Measurements from ENCODE around the gene PTPRF. TPM values are rescaled to one million over a fixed set of nuclear protein-coding genes. Genes with fewer than 3 reads are reported as not detected.

Gene PTPRF
- total RNA-seq, 2 donors from 2014 or later: 203 to 250 TPM

- 96 to 97% methylated on average over 38 to 39 of the region's 39 CpGs for WGBS, 2 experiments (ENCODE audit: insufficient coverage in 1 of 2, insufficient read length in 1 of 2)
- H3K9ac ChIP-seq (ENCODE audit: extremely low read depth, low read length, poor library complexity, severe bottlenecking): no peak overlapping the region
- no peak overlapping the region for H3K4me3 Mint-ChIP-seq
- DNase-seq: no peak
- H3K4me3 ChIP-seq (ENCODE audit: low read length): no peak overlapping the region
- H3K4me1 Mint-ChIP-seq: no peaks in the 10 kb centered on the region
- no peaks in the 10 kb centered on the region for H3K27me3 Mint-ChIP-seq (ENCODE audit: insufficient read depth)
- no peak overlapping the region for H3K27ac ChIP-seq (ENCODE audit: low read depth, low read length)
- H3K36me3 Mint-ChIP-seq (ENCODE audit: low read depth): peaks cover 38% of the 10 kb centered on the region
- H3K27ac Mint-ChIP-seq: no peak overlapping the region
- no peak for TF ChIP-seq CTCF (conservative IDR thresholded peaks at IDR 0.05)
- no peaks in the 10 kb centered on the region for H3K27me3 ChIP-seq (ENCODE audit: control insufficient read depth, insufficient read depth, low read length, poor library complexity, severe bottlenecking)
- H3K36me3 ChIP-seq (ENCODE audit: control insufficient read depth, insufficient read depth, low read length): peaks cover 46% of the 10 kb centered on the region
- H3K9me3 ChIP-seq (ENCODE audit: control insufficient read depth, low read length): no peaks in the 10 kb centered on the region
- no peaks in the 10 kb centered on the region for H3K4me1 ChIP-seq (ENCODE audit: control insufficient read depth, insufficient read depth, low read length)
- no peaks in the 10 kb centered on the region for H3K9me3 Mint-ChIP-seq
Observed at GRCh38 chr1:43591181-43591580, 60.5 kb downstream of the PTPRF start.

- H3K9me3 Mint-ChIP-seq: no peaks in the 10 kb centered on the region
- H3K27ac Mint-ChIP-seq: no peak overlapping the region
- H3K27me3 Mint-ChIP-seq (ENCODE audit: insufficient read depth): no peaks in the 10 kb centered on the region
- no peak overlapping the region for H3K27ac ChIP-seq (ENCODE audit: low read depth, low read length)
- no peaks in the 10 kb centered on the region for H3K4me1 Mint-ChIP-seq
- H3K36me3 Mint-ChIP-seq (ENCODE audit: low read depth): peaks cover 36% of the 10 kb centered on the region
- H3K9me3 ChIP-seq (ENCODE audit: control insufficient read depth, low read length): no peaks in the 10 kb centered on the region
- H3K4me1 ChIP-seq (ENCODE audit: control insufficient read depth, insufficient read depth, low read length): no peaks in the 10 kb centered on the region
- 94 to 96% methylated on average over 7 to 11 of the region's 11 CpGs for WGBS, 2 experiments (ENCODE audit: insufficient coverage in 1 of 2, insufficient read length in 1 of 2)
- H3K36me3 ChIP-seq (ENCODE audit: control insufficient read depth, insufficient read depth, low read length): peaks cover 54% of the 10 kb centered on the region
- TF ChIP-seq CTCF (conservative IDR thresholded peaks at IDR 0.05): no peak
- no peak overlapping the region for H3K4me3 ChIP-seq (ENCODE audit: low read length)
- H3K27me3 ChIP-seq (ENCODE audit: control insufficient read depth, insufficient read depth, low read length, poor library complexity, severe bottlenecking): no peaks in the 10 kb centered on the region
- H3K4me3 Mint-ChIP-seq: no peak overlapping the region
- DNase-seq: no peak
- H3K9ac ChIP-seq (ENCODE audit: extremely low read depth, low read length, poor library complexity, severe bottlenecking): no peak overlapping the region
Observed at GRCh38 chr1:43592051-43592665, 61.5 kb downstream of the PTPRF start.

GRCh38 chr1:43592974-43593683 lies 62.4 kb downstream of the PTPRF start:
- peaks cover 61% of the 10 kb centered on the region for H3K36me3 ChIP-seq (ENCODE audit: control insufficient read depth, insufficient read depth, low read length)
- H3K9me3 ChIP-seq (ENCODE audit: control insufficient read depth, low read length): no peaks in the 10 kb centered on the region
- Mint-ChIP-seq H3K9me3 (no peaks in the 10 kb centered on the region), H3K27me3 (ENCODE audit: insufficient read depth) (no peaks in the 10 kb centered on the region), H3K4me1 (no peaks in the 10 kb centered on the region), H3K27ac (no peak overlapping the region), H3K4me3 (no peak overlapping the region), H3K36me3 (ENCODE audit: low read depth) (peaks cover 36% of the 10 kb centered on the region)
- no peak overlapping the region for H3K9ac ChIP-seq (ENCODE audit: extremely low read depth, low read length, poor library complexity, severe bottlenecking)
- no peak overlapping the region for H3K4me3 ChIP-seq (ENCODE audit: low read length)
- no peak for TF ChIP-seq CTCF (conservative IDR thresholded peaks at IDR 0.05)
- no peak overlapping the region for H3K27ac ChIP-seq (ENCODE audit: low read depth, low read length)
- DNase-seq: no peak
- H3K27me3 ChIP-seq (ENCODE audit: control insufficient read depth, insufficient read depth, low read length, poor library complexity, severe bottlenecking): no peaks in the 10 kb centered on the region
- no peaks in the 10 kb centered on the region for H3K4me1 ChIP-seq (ENCODE audit: control insufficient read depth, insufficient read depth, low read length)
- 91 to 93% methylated on average over 8 to 16 of the region's 16 CpGs for WGBS, 2 experiments (ENCODE audit: insufficient coverage in 1 of 2, insufficient read length in 1 of 2)
